Vagina (tissue), 2 donors: ENCODE results near the gene KCNJ10.

ENCODE experiments used
- CTCF ChIP-seq, 3 experiments: fragments of 450-650 bp in 2 of 3; fragments of 200-600 bp in 1 of 3; sonication (generic) in 1 of 3; IDR thresholded peaks; one replicate each; pipeline ENCODE4 v1.5.1; 2017 to 2019; ENCODE audit warnings: antibody characterized with exemption in 3 of 3, mild to moderate bottlenecking in 2 of 3, moderate library complexity in 2 of 3
- POLR2A ChIP-seq, 2 donors: fragments of 450-650 bp; IDR thresholded peaks; one replicate each; pipeline ENCODE4 v1.6.1; 2017; ENCODE audit warnings: antibody characterized with exemption in 2 of 2, mild to moderate bottlenecking in 2 of 2, moderate library complexity in 2 of 2
- POLR2AphosphoS5 ChIP-seq, 2 donors: sonication (generic); formaldehyde crosslinking; IDR thresholded peaks; one replicate each; pipeline ENCODE4 v1.9.0; 2017; ENCODE audit warnings: antibody characterized with exemption in 2 of 2, mild to moderate bottlenecking in 2 of 2, low read depth in 1 of 2; ENCODE audit not compliant: insufficient read depth in 1 of 2

- no peak for TF ChIP-seq POLR2AphosphoS5 (IDR thresholded peaks at IDR 0.05; ENCODE audit: insufficient read depth in 1 of 2, low read depth in 1 of 2)
- no peak for TF ChIP-seq CTCF (IDR thresholded peaks at IDR 0.05)
- no peak for TF ChIP-seq POLR2A (IDR thresholded peaks at IDR 0.05)
These were observed 89.2 kb downstream of the KCNJ10 start for GRCh38 chr1:159980786-159981185.
